Sigmoid colon (tissue), 4 donors: Measurements from ENCODE around the gene NTN5.

Experiments used
- POLR2A ChIP-seq, 2 donors: fragments of 450-650 bp; IDR thresholded peaks; one replicate each; pipeline ENCODE4 v1.6.1; 2016; ENCODE audit warnings: antibody characterized with exemption in 2 of 2, mild to moderate bottlenecking in 2 of 2, moderate library complexity in 2 of 2
- POLR2AphosphoS5 ChIP-seq, 4 donors: sonication (generic); formaldehyde crosslinking; IDR thresholded peaks; one replicate each; pipeline ENCODE4 v1.6.1; 2017; ENCODE audit warnings: antibody characterized with exemption in 4 of 4
- TF ChIP-seq, protein P1 (sequence below), 4 experiments: fragments of 450-650 bp in 3 of 4; fragments of 200-600 bp in 1 of 4; IDR thresholded peaks; one replicate each; pipeline ENCODE4 v1.5.1; 2016 to 2019; ENCODE audit warnings: antibody characterized with exemption in 4 of 4, mild to moderate bottlenecking in 3 of 4, moderate library complexity in 2 of 4

GRCh38 chr19:48674216-48674809 lies 1.5 kb upstream of the NTN5 start:
- TF ChIP-seq, protein P1, sequence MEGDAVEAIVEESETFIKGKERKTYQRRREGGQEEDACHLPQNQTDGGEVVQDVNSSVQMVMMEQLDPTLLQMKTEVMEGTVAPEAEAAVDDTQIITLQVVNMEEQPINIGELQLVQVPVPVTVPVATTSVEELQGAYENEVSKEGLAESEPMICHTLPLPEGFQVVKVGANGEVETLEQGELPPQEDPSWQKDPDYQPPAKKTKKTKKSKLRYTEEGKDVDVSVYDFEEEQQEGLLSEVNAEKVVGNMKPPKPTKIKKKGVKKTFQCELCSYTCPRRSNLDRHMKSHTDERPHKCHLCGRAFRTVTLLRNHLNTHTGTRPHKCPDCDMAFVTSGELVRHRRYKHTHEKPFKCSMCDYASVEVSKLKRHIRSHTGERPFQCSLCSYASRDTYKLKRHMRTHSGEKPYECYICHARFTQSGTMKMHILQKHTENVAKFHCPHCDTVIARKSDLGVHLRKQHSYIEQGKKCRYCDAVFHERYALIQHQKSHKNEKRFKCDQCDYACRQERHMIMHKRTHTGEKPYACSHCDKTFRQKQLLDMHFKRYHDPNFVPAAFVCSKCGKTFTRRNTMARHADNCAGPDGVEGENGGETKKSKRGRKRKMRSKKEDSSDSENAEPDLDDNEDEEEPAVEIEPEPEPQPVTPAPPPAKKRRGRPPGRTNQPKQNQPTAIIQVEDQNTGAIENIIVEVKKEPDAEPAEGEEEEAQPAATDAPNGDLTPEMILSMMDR (IDR thresholded peaks at IDR 0.05): no peak
- TF ChIP-seq POLR2AphosphoS5 (IDR thresholded peaks at IDR 0.05) (no peak), POLR2A (IDR thresholded peaks at IDR 0.05) (no peak)
